Smooth muscle cell (in vitro differentiated cells): ENCODE data around the gene KCNG1. TPM values are rescaled to one million over a fixed set of nuclear protein-coding genes. Genes with fewer than 3 reads are reported as not detected.

Experiments
- DNase-seq: peaks from one replicate; lab custom pipeline; 2025; ENCODE audit not compliant: unreplicated experiment; lab: John Stamatoyannopoulos, UW
- H2AFZ ChIP-seq: fragments of 200-600 bp; sonication (generic); 2 replicates; pipeline ENCODE4 v1.6.0; 2016; ENCODE audit warnings: antibody characterized with exemption, low read depth, mild to moderate bottlenecking
- H3F3A ChIP-seq: fragments of 200-600 bp; sonication (generic); 2 replicates; pipeline ENCODE4 v1.6.0; 2017; ENCODE audit warnings: antibody characterized with exemption, low read depth
- H3K27ac ChIP-seq: fragments of 200-600 bp; sonication (generic); 2 replicates; pipeline ENCODE4 v1.5.1; 2016; ENCODE audit warnings: low read depth, mild to moderate bottlenecking
- H3K27me3 ChIP-seq: fragments of 200-600 bp; sonication (generic); 2 replicates; pipeline ENCODE4 v1.6.1; 2016; ENCODE audit warnings: low read depth, mild to moderate bottlenecking
- H3K36me3 ChIP-seq: fragments of 200-600 bp; sonication (generic); 2 replicates; pipeline ENCODE4 v1.5.1; 2016; ENCODE audit warnings: low read depth
- H3K4me1 ChIP-seq: fragments of 200-600 bp; sonication (generic); 2 replicates; pipeline ENCODE4 v1.5.1; 2016; ENCODE audit warnings: low read depth
- H3K4me2 ChIP-seq: fragments of 200-600 bp; sonication (generic); 2 replicates; pipeline ENCODE4 v1.6.0; 2016; ENCODE audit warnings: mild to moderate bottlenecking
- H3K4me3 ChIP-seq: fragments of 200-600 bp; sonication (generic); 2 replicates; pipeline ENCODE4 v1.5.1; 2016; ENCODE audit warnings: mild to moderate bottlenecking
- H3K79me2 ChIP-seq: fragments of 200-600 bp; sonication (generic); 2 replicates; pipeline ENCODE4 v1.6.0; 2016; ENCODE audit warnings: low read depth, mild to moderate bottlenecking
- H3K9ac ChIP-seq: fragments of 200-600 bp; sonication (generic); 2 replicates; pipeline ENCODE4 v1.6.0; 2016; ENCODE audit warnings: low read depth
- H3K9me3 ChIP-seq: fragments of 200-600 bp; sonication (generic); replicated peaks from 2 replicates; pipeline ENCODE4 v1.5.1; 2016; ENCODE audit warnings: low read depth
- H4K20me1 ChIP-seq: fragments of 200-600 bp; sonication (generic); 2 replicates; pipeline ENCODE4 v1.6.0; 2016; ENCODE audit warnings: low read depth
- WGBS: methylation state at CpG from one replicate; pipeline ENCODE4 v1.1.7; 2016; ENCODE audit warnings: low lambda C conversion rate; 5-methylcytosine and 5-hydroxymethylcytosine counted together
- polyA plus RNA-seq: library from polyadenylated mRNA; unstranded; fragments of >200 nt; fragmentation: Nextera tagmentation; extraction: Ambion mirVana; gene quantifications from 2 replicates; pipeline ENCODE4 v1.2.1, GENCODE V29; 2016
- total RNA-seq: library from RNA; depleted of rRNA; stranded (reverse); fragments of >200 nt; gene quantifications from 2 replicates; pipeline ENCODE4 v1.2.3, GENCODE V29; 2014
- TF ChIP-seq, protein P1 (sequence below): fragments of 200-600 bp; sonication (generic); IDR thresholded peaks from 2 replicates; pipeline ENCODE4 v1.5.1; 2017; ENCODE audit warnings: borderline replicate concordance, mild to moderate bottlenecking, antibody characterized with exemption; ENCODE audit not compliant: insufficient read depth, poor library complexity, severe bottlenecking

KCNG1 gene
- total and polyA plus RNA-seq, 2 experiments from 2014 or later = 51.2 to 54.1 TPM

DNA sequence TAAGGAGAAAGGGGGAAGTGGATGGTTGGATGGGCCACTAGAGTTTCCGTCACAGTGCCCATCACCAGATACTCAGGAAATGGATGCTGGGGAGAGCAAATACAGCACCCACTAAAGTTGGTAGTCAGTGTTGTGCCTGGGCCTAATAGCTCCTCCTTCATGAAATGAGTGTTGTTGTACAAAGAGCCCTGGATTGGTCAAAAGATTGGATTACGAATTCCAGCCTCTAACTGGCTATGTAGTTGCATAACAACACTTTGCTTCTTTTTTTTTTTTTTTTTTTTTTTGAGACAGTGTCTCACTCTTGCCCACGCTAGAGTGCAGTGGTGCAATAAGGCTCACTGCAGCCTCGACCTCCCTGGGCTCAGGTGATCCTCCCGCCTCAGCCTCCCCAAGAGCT, 27.4 kb downstream of the KCNG1 start:
- Histone ChIP-seq H3K27ac (no peak overlapping the region), H3K9me3 (no peaks in the 10 kb centered on the region), H3F3A (no peaks in the 10 kb centered on the region), H3K4me2 (no peak overlapping the region), H3K4me3 (no peak overlapping the region), H3K36me3 (no peaks in the 10 kb centered on the region), H4K20me1 (no peaks in the 10 kb centered on the region), H3K9ac (no peak overlapping the region), H3K4me1 (no peaks in the 10 kb centered on the region), H3K79me2 (no peaks in the 10 kb centered on the region), H3K27me3 (no peaks in the 10 kb centered on the region), H2AFZ (no peak overlapping the region)
- WGBS = 97% methylated on average over 4 of the region's 5 CpGs
- no peak for DNase-seq
- TF ChIP-seq, protein P1, sequence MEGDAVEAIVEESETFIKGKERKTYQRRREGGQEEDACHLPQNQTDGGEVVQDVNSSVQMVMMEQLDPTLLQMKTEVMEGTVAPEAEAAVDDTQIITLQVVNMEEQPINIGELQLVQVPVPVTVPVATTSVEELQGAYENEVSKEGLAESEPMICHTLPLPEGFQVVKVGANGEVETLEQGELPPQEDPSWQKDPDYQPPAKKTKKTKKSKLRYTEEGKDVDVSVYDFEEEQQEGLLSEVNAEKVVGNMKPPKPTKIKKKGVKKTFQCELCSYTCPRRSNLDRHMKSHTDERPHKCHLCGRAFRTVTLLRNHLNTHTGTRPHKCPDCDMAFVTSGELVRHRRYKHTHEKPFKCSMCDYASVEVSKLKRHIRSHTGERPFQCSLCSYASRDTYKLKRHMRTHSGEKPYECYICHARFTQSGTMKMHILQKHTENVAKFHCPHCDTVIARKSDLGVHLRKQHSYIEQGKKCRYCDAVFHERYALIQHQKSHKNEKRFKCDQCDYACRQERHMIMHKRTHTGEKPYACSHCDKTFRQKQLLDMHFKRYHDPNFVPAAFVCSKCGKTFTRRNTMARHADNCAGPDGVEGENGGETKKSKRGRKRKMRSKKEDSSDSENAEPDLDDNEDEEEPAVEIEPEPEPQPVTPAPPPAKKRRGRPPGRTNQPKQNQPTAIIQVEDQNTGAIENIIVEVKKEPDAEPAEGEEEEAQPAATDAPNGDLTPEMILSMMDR = no peak

- Histone ChIP-seq H3K4me2 (no peak overlapping the region), H3K27ac (no peak overlapping the region), H3K27me3 (no peaks in the 10 kb centered on the region), H3K9ac (no peak overlapping the region), H3K36me3 (no peaks in the 10 kb centered on the region), H3F3A (no peaks in the 10 kb centered on the region), H3K4me1 (no peaks in the 10 kb centered on the region), H3K9me3 (no peaks in the 10 kb centered on the region), H3K79me2 (no peaks in the 10 kb centered on the region), H3K4me3 (no peak overlapping the region), H2AFZ (no peak overlapping the region), H4K20me1 (no peaks in the 10 kb centered on the region)
- TF ChIP-seq, protein P1 = no peak
- DNase-seq = no peak
- WGBS = 86% methylated on average over 9 of the region's 9 CpGs
Measured at GRCh38 chr20:50993876-50994275, 29.0 kb downstream of the KCNG1 start.

GRCh38 chr20:50992733-50993457, 30.0 kb downstream of the KCNG1 start:
- H4K20me1 ChIP-seq = no peaks in the 10 kb centered on the region
- no peak overlapping the region for H3K4me3 ChIP-seq
- no peaks in the 10 kb centered on the region for H3K27me3 ChIP-seq
- H3K79me2 ChIP-seq = no peaks in the 10 kb centered on the region
- no peak for DNase-seq
- no peaks in the 10 kb centered on the region for H3K36me3 ChIP-seq
- H3F3A ChIP-seq = no peaks in the 10 kb centered on the region
- WGBS = 31% methylated on average over 13 of the region's 13 CpGs
- peak overlapping the region; percentile 38 for H3K4me2 ChIP-seq
- TF ChIP-seq, protein P1 = peak; percentile 82
- H3K9me3 ChIP-seq = no peaks in the 10 kb centered on the region
- H3K4me1 ChIP-seq = no peaks in the 10 kb centered on the region
- H2AFZ ChIP-seq = peak overlapping the region; percentile 30
- no peak overlapping the region for H3K27ac ChIP-seq
- H3K9ac ChIP-seq = no peak overlapping the region

DNA sequence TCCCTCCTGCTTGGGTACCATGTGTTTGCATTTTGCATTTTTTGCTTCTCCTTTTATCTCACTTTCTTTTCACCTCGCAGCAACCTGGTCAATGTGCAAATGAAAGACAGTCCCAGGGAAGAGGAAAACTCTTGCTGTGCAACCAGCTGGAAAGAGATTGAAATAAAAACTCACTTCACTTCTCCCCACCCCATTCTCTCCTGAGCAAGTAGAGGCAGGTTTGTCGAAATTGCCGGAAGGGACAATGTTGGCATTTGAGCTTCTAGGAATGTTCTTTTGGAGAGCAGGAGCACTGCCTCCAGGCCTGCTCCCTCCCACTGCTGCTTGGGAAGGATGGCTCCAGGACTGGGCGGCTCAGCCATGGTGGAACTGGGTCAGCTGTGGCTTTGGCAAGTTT, 30.6 kb downstream of the KCNG1 start:
- no peak overlapping the region for H3K27ac ChIP-seq
- no peaks in the 10 kb centered on the region for H3K27me3 ChIP-seq
- H3K9ac ChIP-seq = no peak overlapping the region
- peak overlapping the region; percentile 30 for H2AFZ ChIP-seq
- no peak overlapping the region for H3K4me3 ChIP-seq
- DNase-seq = no peak
- no peaks in the 10 kb centered on the region for H3K4me1 ChIP-seq
- no peaks in the 10 kb centered on the region for H3K9me3 ChIP-seq
- no peaks in the 10 kb centered on the region for H3K36me3 ChIP-seq
- no peaks in the 10 kb centered on the region for H4K20me1 ChIP-seq
- TF ChIP-seq, protein P1 = no peak
- WGBS = 55% methylated on average over 4 of the region's 4 CpGs
- H3F3A ChIP-seq = no peaks in the 10 kb centered on the region
- peak overlapping the region; percentile 38 for H3K4me2 ChIP-seq
- no peaks in the 10 kb centered on the region for H3K79me2 ChIP-seq
